GM23338 (cell line): ENCODE measurements around the gene DPF1. TPM values are rescaled to one million over a fixed set of nuclear protein-coding genes. Genes with fewer than 3 reads are reported as not detected.

Source experiments
- ATAC-seq: fragments of 200-7000 bp; cut with Tn5 transposase; 3 replicates; pipeline ENCODE4 v1.9.1; 2020
- DNase-seq: peaks from one replicate; pipeline ENCODE4 v3.0.0-alpha.2; 2015; ENCODE audit warnings: low spot score
- H2AFZ ChIP-seq: fragments of 200-600 bp; sonication (generic); 2 replicates; pipeline ENCODE4 v1.8.0; 2016; ENCODE audit warnings: antibody characterized with exemption, mild to moderate bottlenecking, moderate library complexity
- H3F3A ChIP-seq: fragments of 200-600 bp; sonication (generic); replicated peaks from 2 replicates; pipeline ENCODE4 v1.8.0; 2017; ENCODE audit warnings: antibody characterized with exemption, mixed run types, low read depth
- H3K27ac ChIP-seq: fragments of 200-600 bp; sonication (generic); 2 replicates; pipeline ENCODE4 v1.6.1; 2016; ENCODE audit warnings: low read depth
- H3K27me3 ChIP-seq: fragments of 200-600 bp; sonication (generic); 2 replicates; pipeline ENCODE4 v1.8.0; 2016; ENCODE audit warnings: mild to moderate bottlenecking, mixed run types, moderate library complexity; ENCODE audit not compliant: insufficient read depth
- H3K36me3 ChIP-seq: fragments of 200-600 bp; sonication (generic); 2 replicates; pipeline ENCODE4 v1.8.0; 2016; ENCODE audit warnings: mild to moderate bottlenecking; ENCODE audit not compliant: insufficient read depth
- H3K4me1 ChIP-seq: fragments of 200-600 bp; sonication (generic); 2 replicates; pipeline ENCODE4 v1.8.0; 2016; ENCODE audit warnings: mild to moderate bottlenecking, moderate library complexity; ENCODE audit not compliant: insufficient read depth
- H3K4me2 ChIP-seq: fragments of 200-600 bp; sonication (generic); 2 replicates; pipeline ENCODE4 v1.7.1; 2017; ENCODE audit warnings: mixed run types
- H3K4me3 ChIP-seq: fragments of 200-600 bp; sonication (generic); 2 replicates; pipeline ENCODE4 v1.6.1; 2016; ENCODE audit warnings: mixed run types
- H3K79me2 ChIP-seq: fragments of 200-600 bp; sonication (generic); replicated peaks from 2 replicates; pipeline ENCODE4 v1.8.0; 2017; ENCODE audit warnings: mild to moderate bottlenecking; ENCODE audit not compliant: insufficient read depth
- H3K9me2 ChIP-seq: fragments of 200-600 bp; sonication (generic); 2 replicates; pipeline ENCODE4 v1.8.0; 2017; ENCODE audit not compliant: insufficient read depth
- H4K20me1 ChIP-seq: fragments of 200-600 bp; sonication (generic); replicated peaks from 2 replicates; pipeline ENCODE4 v1.8.0; 2017; ENCODE audit warnings: mild to moderate bottlenecking; ENCODE audit not compliant: insufficient read depth
- H3K27ac Mint-ChIP-seq: 2 replicates; pipeline ENCODE4 v1.8.0; 2020; ENCODE audit warnings: inconsistent platforms, mild to moderate bottlenecking, moderate library complexity, mixed read lengths
- H3K27me3 Mint-ChIP-seq: 3 replicates; pipeline ENCODE4 v1.8.0; 2022; ENCODE audit warnings: low read depth, mild to moderate bottlenecking, moderate library complexity, mixed read lengths, inconsistent platforms; ENCODE audit not compliant: insufficient read depth, poor library complexity
- H3K36me3 Mint-ChIP-seq: 3 replicates; pipeline ENCODE4 v1.8.0; 2021; ENCODE audit warnings: low read depth, mild to moderate bottlenecking, inconsistent platforms, moderate library complexity, mixed read lengths
- H3K4me1 Mint-ChIP-seq: 3 replicates; pipeline ENCODE4 v1.8.0; 2020; ENCODE audit warnings: mild to moderate bottlenecking, inconsistent platforms, mixed read lengths
- H3K4me3 Mint-ChIP-seq: 3 replicates; pipeline ENCODE4 v1.8.0; 2021; ENCODE audit warnings: moderate library complexity, mild to moderate bottlenecking, inconsistent platforms, mixed read lengths
- H3K9me3 Mint-ChIP-seq: 3 replicates; pipeline ENCODE4 v1.8.0; 2020; ENCODE audit warnings: moderate library complexity, mild to moderate bottlenecking, inconsistent platforms, mixed read lengths
- CREB1 ChIP-seq: fragments of 250-450 bp; sonication (Bioruptor Pico); IDR thresholded peaks from 2 replicates; pipeline ENCODE4 v1.5.0; 2020; ENCODE audit warnings: low read depth, mild to moderate bottlenecking, moderate library complexity
- CTCF ChIP-seq, 2 experiments: fragments of 200-600 bp in 1 of 2; sonication (generic) in 1 of 2; conservative IDR thresholded peaks; 2 replicates each; pipeline versions ENCODE4 v1.5.1 to v1.6.1; 2016 to 2017; ENCODE audit warnings: antibody characterized with exemption in 2 of 2, low read depth in 2 of 2, mild to moderate bottlenecking in 2 of 2, moderate library complexity in 1 of 2
- ETS1 ChIP-seq: IDR thresholded peaks from 2 replicates; pipeline ENCODE4 v1.6.1; 2016; ENCODE audit warnings: antibody characterized with exemption
- EZH2 ChIP-seq: fragments of 200-600 bp; sonication (generic); IDR thresholded peaks from one replicate; pipeline ENCODE4 v1.8.0; 2017; ENCODE audit warnings: antibody characterized with exemption, mild to moderate bottlenecking, low read depth; ENCODE audit not compliant: unreplicated experiment
- EZH2phosphoT487 ChIP-seq: fragments of 200-600 bp; sonication (generic); IDR thresholded peaks from one replicate; pipeline ENCODE4 v1.8.1; 2018; ENCODE audit warnings: antibody characterized with exemption; ENCODE audit not compliant: unreplicated experiment
- JUNB ChIP-seq: IDR thresholded peaks from one replicate; pipeline ENCODE4 v1.6.1; 2016; ENCODE audit warnings: antibody characterized with exemption; ENCODE audit not compliant: unreplicated experiment
- NANOG ChIP-seq: IDR thresholded peaks from 2 replicates; pipeline ENCODE4 v1.6.1; 2016; ENCODE audit warnings: antibody characterized with exemption, borderline replicate concordance
- POLR2AphosphoS5 ChIP-seq: IDR thresholded peaks from 2 replicates; pipeline ENCODE4 v1.6.1; 2016; ENCODE audit warnings: antibody characterized with exemption, low read depth
- REST ChIP-seq: IDR thresholded peaks from one replicate; pipeline ENCODE4 v1.6.1; 2018; ENCODE audit warnings: antibody characterized with exemption; ENCODE audit not compliant: unreplicated experiment
- STAT1 ChIP-seq: IDR thresholded peaks from one replicate; pipeline ENCODE4 v1.6.1; 2016; ENCODE audit warnings: antibody characterized with exemption; ENCODE audit not compliant: unreplicated experiment
- ZNF114 ChIP-seq: fragments of 250-450 bp; sonication (Bioruptor Pico); IDR thresholded peaks from 2 replicates; pipeline ENCODE4 v1.5.0; 2020; ENCODE audit warnings: mild to moderate bottlenecking, moderate library complexity
- ZNF331 ChIP-seq: fragments of 250-450 bp; sonication (Bioruptor Pico); IDR thresholded peaks from 2 replicates; pipeline ENCODE4 v1.5.0; 2020; ENCODE audit warnings: low read depth, mild to moderate bottlenecking, moderate library complexity
- ZNF462 ChIP-seq: fragments of 250-450 bp; sonication (Bioruptor Pico); IDR thresholded peaks from 2 replicates; pipeline ENCODE4 v1.5.0; 2020; ENCODE audit warnings: mild to moderate bottlenecking, moderate library complexity
- polyA plus RNA-seq: library from polyadenylated mRNA; unstranded; fragments of >200 nt; fragmentation: Nextera tagmentation; extraction: Ambion mirVana; gene quantifications from 2 replicates; pipeline ENCODE4 v1.2.1, GENCODE V29; 2016
- total RNA-seq: library from RNA; depleted of rRNA; stranded (reverse); fragments of >200 nt; shearing (Covaris generic); gene quantifications from 2 replicates; pipeline ENCODE4 v1.2.3, GENCODE V29; 2014

The DPF1 gene
- total and polyA plus RNA-seq, 2 experiments from 2014 or later: 8.3 to 11.7 TPM

GRCh38 chr19:38248421-38248820, 24.4 kb upstream of the DPF1 start:
- Histone ChIP-seq H3K79me2 (0 out of 2 replicates have a peak, but pooled peaks cover 3% of the 10 kb centered on the region), H3K27me3 (peaks cover 8% of the 10 kb centered on the region; the same call in 1 of the 2 replicates), H3K36me3 (no peaks in the 10 kb centered on the region), H3K4me3 (no peak overlapping the region), H3K27ac (no peak overlapping the region), H3F3A (peaks cover 17% of the 10 kb centered on the region; the same call in 1 of the 2 replicates), H3K4me2 (no peak overlapping the region), H4K20me1 (no peaks in the 10 kb centered on the region), H3K4me1 (peaks cover 37% of the 10 kb centered on the region), H3K9me2 (no peaks in the 10 kb centered on the region), H2AFZ (no peak overlapping the region)
- peaks cover 23% of the 10 kb centered on the region for H3K27me3 Mint-ChIP-seq
- TF ChIP-seq ZNF462 (CRISPR knock-in tag) (no peak), CREB1 (CRISPR knock-in tag) (no peak), EZH2 (no peak), ETS1 (no peak), JUNB (no peak), EZH2phosphoT487 (no peak), REST (no peak), STAT1 (no peak), CTCF (conservative IDR thresholded peaks at IDR 0.05; ENCODE audit: low read depth in 2 of 2) (no peak), ZNF114 (CRISPR knock-in tag) (no peak), NANOG (no peak), ZNF331 (CRISPR knock-in tag) (no peak), POLR2AphosphoS5 (no peak)
- H3K36me3 Mint-ChIP-seq: no peaks in the 10 kb centered on the region
- H3K9me3 Mint-ChIP-seq: no peaks in the 10 kb centered on the region; the same call in 2 of the 3 replicates
- ATAC-seq: no peak
- H3K4me3 Mint-ChIP-seq: no peak overlapping the region
- no peak overlapping the region for H3K27ac Mint-ChIP-seq
- no peak for DNase-seq
- H3K4me1 Mint-ChIP-seq: peaks cover 38% of the 10 kb centered on the region
